Subcutaneous abdominal adipose tissue (tissue), 5 donors: Measurements from ENCODE around the gene CMAS.

ENCODE experiments used
- H3K27ac ChIP-seq: one replicate; pipeline ENCODE4 v1.7.0; 2013; ENCODE audit warnings: low read depth, mild to moderate bottlenecking, inconsistent platforms, low read length, moderate library complexity
- H3K27me3 ChIP-seq, 5 donors: one replicate each; pipeline ENCODE4 v1.7.0; 2013; ENCODE audit warnings: low read length in 5 of 5, inconsistent platforms in 1 of 5; ENCODE audit not compliant: control insufficient read depth in 5 of 5, insufficient read depth in 4 of 5
- H3K36me3 ChIP-seq, 5 donors: one replicate each; pipeline ENCODE4 v1.7.0; 2013; ENCODE audit warnings: low read length in 5 of 5; ENCODE audit not compliant: control insufficient read depth in 5 of 5, insufficient read depth in 5 of 5
- H3K4me1 ChIP-seq, 5 donors: one replicate each; pipeline ENCODE4 v1.7.0; 2013; ENCODE audit warnings: low read length in 5 of 5, mild to moderate bottlenecking in 3 of 5, moderate library complexity in 1 of 5; ENCODE audit not compliant: control insufficient read depth in 5 of 5, insufficient read depth in 5 of 5
- H3K4me3 ChIP-seq, 5 donors: one replicate each; pipeline ENCODE4 v1.7.0; 2013; ENCODE audit warnings: low read length in 5 of 5, low read depth in 1 of 5
- H3K9ac ChIP-seq, 5 donors: one replicate each; pipeline ENCODE4 v1.7.0; 2013; ENCODE audit warnings: low read length in 5 of 5, mild to moderate bottlenecking in 4 of 5, moderate library complexity in 3 of 5
- H3K9me3 ChIP-seq, 5 donors: one replicate each; pipeline ENCODE4 v1.7.0; 2013; ENCODE audit warnings: low read length in 5 of 5; ENCODE audit not compliant: control insufficient read depth in 5 of 5
- donor health status: healthy.
- donor health status: healthy.
- donor health status: healthy.
- donor health status: healthy.
- donor health status: healthy.

Gene CMAS

DNA sequence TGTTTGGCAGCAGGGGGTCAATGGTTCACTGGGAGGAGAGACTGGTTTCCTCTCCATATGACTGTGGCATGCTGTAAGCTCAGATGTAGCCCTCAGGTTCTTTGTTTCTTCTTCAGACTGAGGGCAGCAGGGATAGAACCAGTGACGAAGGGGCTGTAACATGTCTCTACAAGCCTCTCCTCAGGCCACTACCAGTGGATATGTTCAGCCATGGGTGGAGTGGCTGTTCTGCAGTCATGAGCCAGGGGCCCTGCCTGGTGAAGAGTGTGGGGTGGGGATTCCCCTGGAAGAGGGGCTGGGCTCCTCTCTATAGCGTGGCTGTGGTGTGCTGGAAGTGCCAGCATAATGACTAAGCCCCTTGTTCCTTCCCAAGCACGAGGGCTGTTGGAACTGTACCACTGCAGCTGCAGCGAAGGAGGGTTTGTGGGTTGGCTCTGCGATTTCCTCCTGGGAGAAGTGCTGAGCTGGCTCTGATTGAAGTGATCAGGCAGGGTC, 55.8 kb downstream of the CMAS start:
- Histone ChIP-seq H3K27me3 (peaks cover 0 to 9% (median 0%) of the 10 kb centered on the region in 5 donors), H3K4me3 (no peak overlapping the region), H3K9me3 (no peaks in the 10 kb centered on the region), H3K27ac (no peak overlapping the region), H3K36me3 (no peaks in the 10 kb centered on the region), H3K9ac (no peak overlapping the region), H3K4me1 (peaks cover 0 to 13% (median 0%) of the 10 kb centered on the region in 5 donors)

DNA sequence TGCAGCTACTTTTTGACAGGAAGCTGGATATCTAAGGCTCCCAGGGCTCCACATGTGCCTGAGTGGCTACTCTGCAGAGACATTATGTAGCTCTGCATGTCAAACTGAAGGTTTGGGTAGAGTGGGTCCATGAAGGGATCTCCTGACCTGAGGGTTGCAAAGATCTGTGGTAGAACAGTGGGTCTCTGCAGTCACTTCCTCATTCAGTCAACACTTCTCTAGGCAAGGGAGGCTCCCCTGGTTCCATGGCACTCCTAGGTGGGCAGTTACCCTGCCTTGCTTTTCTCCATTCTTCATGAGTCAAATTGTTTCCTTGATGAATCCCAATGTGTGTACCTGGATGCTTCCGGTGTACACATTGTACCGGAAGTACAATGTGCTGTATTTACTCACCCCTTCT, 57.4 kb downstream of the CMAS start:
- Histone ChIP-seq H3K4me1 (peaks cover 0 to 13% (median 0%) of the 10 kb centered on the region in 5 donors), H3K27ac (no peak overlapping the region), H3K27me3 (peaks cover 0 to 9% (median 0%) of the 10 kb centered on the region in 5 donors), H3K9ac (no peak overlapping the region), H3K4me3 (no peak overlapping the region), H3K9me3 (no peaks in the 10 kb centered on the region), H3K36me3 (no peaks in the 10 kb centered on the region)

DNA sequence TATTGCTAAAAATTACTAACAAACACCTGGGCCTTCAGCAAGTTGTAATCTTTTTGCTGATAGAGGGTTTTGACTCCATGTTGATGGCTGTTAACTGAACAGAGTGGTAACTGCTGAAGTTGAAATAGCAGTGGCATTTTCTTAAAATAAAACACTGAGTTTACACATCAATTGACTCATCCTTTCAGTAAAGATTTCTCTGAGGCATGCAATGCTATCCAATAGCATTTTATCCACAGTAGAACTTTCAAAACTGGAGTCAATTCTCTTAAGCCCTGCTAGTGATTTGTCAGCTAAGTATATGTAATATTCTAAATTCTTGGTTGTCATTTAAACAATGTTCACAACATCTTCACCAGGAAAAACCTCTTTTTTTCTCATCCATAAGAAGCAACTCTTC, 59.5 kb downstream of the CMAS start:
- Histone ChIP-seq H3K9ac (no peak overlapping the region), H3K9me3 (peaks cover 0 to 4% (median 0%) of the 10 kb centered on the region in 5 donors), H3K4me3 (no peak overlapping the region), H3K27ac (no peak overlapping the region), H3K36me3 (no peaks in the 10 kb centered on the region), H3K27me3 (peaks cover 0 to 9% (median 0%) of the 10 kb centered on the region in 5 donors), H3K4me1 (peaks cover 0 to 13% (median 0%) of the 10 kb centered on the region in 5 donors)

- H3K27ac ChIP-seq: no peak overlapping the region
- no peak overlapping the region for H3K4me3 ChIP-seq
- no peaks in the 10 kb centered on the region for H3K27me3 ChIP-seq
- no peaks in the 10 kb centered on the region for H3K4me1 ChIP-seq
- peaks cover 0 to 4% (median 0%) of the 10 kb centered on the region in 5 donors for H3K9me3 ChIP-seq
- H3K9ac ChIP-seq: no peak overlapping the region
- no peaks in the 10 kb centered on the region for H3K36me3 ChIP-seq
Measured at GRCh38 chr12:22110176-22110575, 64.2 kb downstream of the CMAS start.
